Esophagus squamous epithelium (tissue), 5 donors: ENCODE data around the gene TMC1. TPM values are rescaled to one million over a fixed set of nuclear protein-coding genes. Genes with fewer than 3 reads are reported as not detected.

Experiments
- DNase-seq: peaks from one replicate; lab custom pipeline; 2025; lab: John Stamatoyannopoulos, UW
- H3K27ac ChIP-seq, 4 donors: fragments of 200-600 bp; sonication (generic); one replicate each; pipeline ENCODE4 v1.5.1; 2016 to 2019; ENCODE audit warnings: mild to moderate bottlenecking in 1 of 4
- H3K27me3 ChIP-seq, 4 donors: fragments of 200-600 bp; sonication (generic); 1 replicate in 3 of 4; 2 replicates in 1 of 4; pipeline versions ENCODE4 v1.5.1 to v1.6.0; 2017 to 2021; ENCODE audit warnings: antibody characterized with exemption in 1 of 4
- H3K36me3 ChIP-seq, 3 donors: fragments of 200-600 bp; sonication (generic); one replicate each; pipeline ENCODE4 v1.5.1; 2016 to 2019
- H3K4me1 ChIP-seq, 3 donors: fragments of 200-600 bp; sonication (generic); one replicate each; pipeline ENCODE4 v1.5.1; 2017 to 2019
- H3K4me3 ChIP-seq, 4 donors: fragments of 200-600 bp; sonication (generic); 1 replicate in 3 of 4; 2 replicates in 1 of 4; pipeline ENCODE4 v1.5.1; 2016 to 2019; ENCODE audit warnings: mild to moderate bottlenecking in 2 of 4, moderate library complexity in 1 of 4
- H3K9me3 ChIP-seq, 3 donors: fragments of 200-600 bp; sonication (generic); one replicate each; pipeline ENCODE4 v1.5.1; 2016 to 2019
- POLR2A ChIP-seq, 4 donors: fragments of 450-650 bp; IDR thresholded peaks; one replicate each; pipeline ENCODE4 v1.6.1; 2017; ENCODE audit warnings: antibody characterized with exemption in 4 of 4, mild to moderate bottlenecking in 4 of 4, moderate library complexity in 3 of 4
- WGBS, 2 donors: methylation state at CpG; one replicate each; pipeline ENCODE4 v1.1.5; 2018; 5-methylcytosine and 5-hydroxymethylcytosine counted together
- intact Hi-C: fragments of 100-400 bp; cut with DNase I; formaldehyde crosslinking; loops from one replicate; pipeline ENCODE4 v1.15.0; 2022
- total RNA-seq, 4 donors: library from RNA; depleted of rRNA; stranded (reverse); fragments of >200 nt; gene quantifications; one replicate each; pipeline ENCODE4 v1.1.0, GENCODE V29; 2016
- TF ChIP-seq, protein P1 (sequence below), 6 experiments: fragments of 450-650 bp in 4 of 6; fragments of 200-600 bp in 2 of 6; sonication (generic) in 2 of 6; IDR thresholded peaks; one replicate each; pipeline ENCODE4 v1.5.1; 2016 to 2019; ENCODE audit warnings: antibody characterized with exemption in 6 of 6, mild to moderate bottlenecking in 4 of 6, moderate library complexity in 4 of 6
- donor health status: DM: yes; HTN: yes; CAD: no.

The TMC1 gene
- total RNA-seq, 4 donors from 2014 or later: 1.1 to 3.1 (median 1.5) TPM; not detected in 1

GRCh38 chr9:72612449-72612848 lies 91.0 kb downstream of the TMC1 start:
- Histone ChIP-seq H3K27ac (no peak overlapping the region), H3K36me3 (no peaks in the 10 kb centered on the region), H3K4me3 (no peak overlapping the region), H3K9me3 (no peaks in the 10 kb centered on the region), H3K27me3 (no peaks in the 10 kb centered on the region), H3K4me1 (no peaks in the 10 kb centered on the region)
- intact Hi-C loops: no loop called here
- DNase-seq: no peak
- TF ChIP-seq POLR2A (IDR thresholded peaks at IDR 0.05): no peak
- TF ChIP-seq, protein P1, sequence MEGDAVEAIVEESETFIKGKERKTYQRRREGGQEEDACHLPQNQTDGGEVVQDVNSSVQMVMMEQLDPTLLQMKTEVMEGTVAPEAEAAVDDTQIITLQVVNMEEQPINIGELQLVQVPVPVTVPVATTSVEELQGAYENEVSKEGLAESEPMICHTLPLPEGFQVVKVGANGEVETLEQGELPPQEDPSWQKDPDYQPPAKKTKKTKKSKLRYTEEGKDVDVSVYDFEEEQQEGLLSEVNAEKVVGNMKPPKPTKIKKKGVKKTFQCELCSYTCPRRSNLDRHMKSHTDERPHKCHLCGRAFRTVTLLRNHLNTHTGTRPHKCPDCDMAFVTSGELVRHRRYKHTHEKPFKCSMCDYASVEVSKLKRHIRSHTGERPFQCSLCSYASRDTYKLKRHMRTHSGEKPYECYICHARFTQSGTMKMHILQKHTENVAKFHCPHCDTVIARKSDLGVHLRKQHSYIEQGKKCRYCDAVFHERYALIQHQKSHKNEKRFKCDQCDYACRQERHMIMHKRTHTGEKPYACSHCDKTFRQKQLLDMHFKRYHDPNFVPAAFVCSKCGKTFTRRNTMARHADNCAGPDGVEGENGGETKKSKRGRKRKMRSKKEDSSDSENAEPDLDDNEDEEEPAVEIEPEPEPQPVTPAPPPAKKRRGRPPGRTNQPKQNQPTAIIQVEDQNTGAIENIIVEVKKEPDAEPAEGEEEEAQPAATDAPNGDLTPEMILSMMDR (IDR thresholded peaks at IDR 0.05): no peak
- 77 to 89% methylated on average over 1 of the region's 1 CpG for WGBS, 2 donors

DNA sequence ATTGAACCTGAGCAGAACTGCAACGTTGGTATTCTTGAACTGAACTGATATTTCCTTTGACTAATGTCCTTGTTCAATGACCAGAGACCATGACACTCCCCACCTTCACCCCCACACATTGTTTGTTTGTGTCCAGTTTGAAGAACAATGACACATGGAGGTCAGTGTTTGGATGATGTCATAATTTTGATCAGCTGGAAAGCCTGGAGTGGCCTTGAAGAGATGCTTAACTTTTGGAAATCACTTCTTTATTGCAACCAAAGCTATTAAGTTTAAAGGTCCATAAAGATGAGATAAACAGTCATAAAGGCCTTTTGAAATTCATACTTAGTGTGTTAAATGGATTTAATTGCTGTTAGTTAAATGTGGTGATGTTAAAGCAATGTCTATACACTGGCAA lies 92.7 kb downstream of the TMC1 start:
- no peak overlapping the region for H3K4me3 ChIP-seq
- 19 to 22% methylated on average over 1 of the region's 1 CpG for WGBS, 2 donors
- intact Hi-C loops: no loop called here

GRCh38 chr9:72615931-72616330 lies 94.5 kb downstream of the TMC1 start:
- Histone ChIP-seq H3K27me3 (no peaks in the 10 kb centered on the region), H3K4me1 (no peaks in the 10 kb centered on the region), H3K36me3 (no peaks in the 10 kb centered on the region), H3K9me3 (no peaks in the 10 kb centered on the region), H3K27ac (no peak overlapping the region), H3K4me3 (no peak overlapping the region)
- no peak for DNase-seq
- intact Hi-C loops: no loop called here
- TF ChIP-seq, protein P1 (IDR thresholded peaks at IDR 0.05): no peak
- no peak for TF ChIP-seq POLR2A (IDR thresholded peaks at IDR 0.05)
- 67 to 69% methylated on average over 2 to 3 of the region's 6 CpGs for WGBS, 2 donors

More for the DNA sequence above, 92.7 kb downstream of the TMC1 start:
- Histone ChIP-seq H3K27me3 (no peaks in the 10 kb centered on the region), H3K4me1 (no peaks in the 10 kb centered on the region), H3K27ac (no peak overlapping the region), H3K9me3 (no peaks in the 10 kb centered on the region), H3K36me3 (no peaks in the 10 kb centered on the region)
- DNase-seq: no peak
- TF ChIP-seq POLR2A (IDR thresholded peaks at IDR 0.05): no peak
- TF ChIP-seq, protein P1 (IDR thresholded peaks at IDR 0.05): no peak

DNA sequence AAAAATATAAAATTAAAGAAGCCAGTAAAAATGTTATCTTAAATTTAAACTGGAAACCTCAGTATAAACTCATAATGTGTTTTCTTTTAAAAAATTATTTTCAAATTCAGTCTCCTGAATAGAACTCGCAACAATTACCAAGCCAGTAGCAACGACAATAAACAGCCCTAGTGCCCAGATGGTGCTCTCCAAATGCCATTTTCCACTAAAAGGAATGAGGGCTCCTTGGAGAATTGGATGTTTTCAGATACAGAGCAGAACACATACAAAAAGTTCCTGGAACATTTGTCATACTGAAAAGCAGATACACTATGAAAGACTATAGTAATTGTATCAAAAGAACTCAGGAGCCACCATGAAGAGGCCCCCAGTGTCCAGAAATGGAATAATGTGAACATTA lies 97.4 kb downstream of the TMC1 start:
- H3K4me3 ChIP-seq: no peak overlapping the region
- no peaks in the 10 kb centered on the region for H3K36me3 ChIP-seq
- no peak for TF ChIP-seq POLR2A (IDR thresholded peaks at IDR 0.05)
- TF ChIP-seq, protein P1 (IDR thresholded peaks at IDR 0.05): no peak
- DNase-seq: no peak
- H3K27ac ChIP-seq: no peak overlapping the region
- H3K4me1 ChIP-seq: no peaks in the 10 kb centered on the region
- H3K9me3 ChIP-seq: no peaks in the 10 kb centered on the region
- WGBS, 2 donors: 74 to 82% methylated on average over 2 of the region's 2 CpGs
- intact Hi-C loops: no loop called here
- H3K27me3 ChIP-seq: no peaks in the 10 kb centered on the region

GRCh38 chr9:72622186-72622585 lies 100.8 kb downstream of the TMC1 start:
- no peak overlapping the region for H3K27ac ChIP-seq
- no peak overlapping the region for H3K4me3 ChIP-seq
- TF ChIP-seq, protein P1 (IDR thresholded peaks at IDR 0.05): no peak
- TF ChIP-seq POLR2A (IDR thresholded peaks at IDR 0.05): no peak
- no peaks in the 10 kb centered on the region for H3K4me1 ChIP-seq
- 56 to 69% methylated on average over 2 of the region's 2 CpGs for WGBS, 2 donors
- no peaks in the 10 kb centered on the region for H3K9me3 ChIP-seq
- H3K36me3 ChIP-seq: no peaks in the 10 kb centered on the region
- no peak for DNase-seq
- intact Hi-C loops: no loop called here
- no peaks in the 10 kb centered on the region for H3K27me3 ChIP-seq
